ENCODE data around the gene ST13.
"Not testable (repeated sequence)": the region's sequence is repeated elsewhere in the genome, so short reads cannot be mapped to it uniquely, and the experiment has no call there.

The ST13 gene

DNA sequence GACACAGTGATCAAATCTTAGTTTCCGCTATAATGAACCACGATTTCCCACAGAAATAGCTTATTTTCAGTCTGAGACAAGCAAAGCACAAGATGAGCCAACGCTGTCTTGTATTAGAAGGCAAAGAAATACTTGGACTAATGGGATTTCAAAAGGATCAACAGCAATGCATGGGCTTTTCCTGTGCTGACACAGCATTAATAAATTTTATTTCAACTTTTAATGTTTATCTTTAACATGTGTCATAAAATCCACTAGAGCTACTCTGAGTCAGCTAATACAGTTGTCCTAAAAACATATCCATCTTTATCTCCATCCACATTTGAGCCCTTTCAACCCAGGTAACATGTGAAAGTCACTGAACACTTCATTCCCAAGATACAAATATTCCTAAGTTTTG lies 21.8 kb downstream of the ST13 start:
- DNase-seq = no peak

DNA sequence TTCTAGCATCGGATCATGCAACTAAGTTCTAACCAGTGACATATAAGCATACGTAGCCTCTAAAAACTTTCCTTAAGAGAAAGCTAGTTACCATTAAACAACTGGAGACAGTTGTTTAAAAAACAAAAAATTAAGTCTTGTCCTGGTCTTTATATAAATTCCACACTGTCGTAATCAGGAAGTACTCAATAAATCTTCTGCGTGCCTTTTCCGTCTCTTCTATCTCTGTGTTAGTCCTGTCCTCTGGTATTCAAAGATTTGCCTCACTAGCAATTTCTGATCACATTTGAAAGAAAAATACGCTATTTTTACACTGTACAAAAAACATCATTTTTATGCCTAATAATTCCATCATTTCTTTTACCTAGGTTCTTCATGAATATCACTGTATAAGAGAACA lies 27.3 kb downstream of the ST13 start:
- no peak for DNase-seq

DNA sequence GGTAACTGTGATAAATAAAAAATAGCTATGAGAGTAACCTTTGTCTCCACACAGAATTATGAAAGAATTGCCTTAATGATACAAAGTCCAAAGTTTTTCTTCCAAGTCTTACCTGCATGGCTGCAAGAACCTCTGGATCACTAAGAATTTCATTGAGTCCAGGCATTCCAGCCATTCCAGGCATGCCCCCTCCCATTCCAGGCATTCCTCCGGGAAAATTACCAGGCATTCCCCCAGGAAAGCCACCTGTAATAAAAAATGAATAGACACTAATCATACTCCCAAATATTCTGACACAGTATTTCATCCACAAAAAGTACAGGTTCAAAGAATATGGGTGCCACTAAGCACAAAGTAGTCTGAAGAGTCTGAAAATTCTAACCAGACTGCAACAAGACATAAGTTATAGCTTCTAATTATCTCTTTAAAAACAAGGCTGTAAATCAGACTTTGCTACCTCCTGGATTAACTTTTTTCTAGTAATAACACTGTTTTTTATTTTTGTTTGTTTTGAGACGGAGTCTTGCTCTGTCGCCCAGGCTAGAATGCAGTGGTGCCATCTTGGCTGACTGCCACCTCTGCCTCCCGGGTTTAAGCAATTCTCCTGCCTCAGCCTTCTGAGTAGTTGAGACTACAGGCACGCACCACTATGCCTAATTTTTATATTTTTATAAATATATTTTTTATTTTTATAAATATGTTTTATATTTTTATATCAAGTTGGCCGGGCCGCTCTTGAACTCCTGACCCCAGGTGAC lies 29.3 kb downstream of the ST13 start:
- DNase-seq = no peak

DNA sequence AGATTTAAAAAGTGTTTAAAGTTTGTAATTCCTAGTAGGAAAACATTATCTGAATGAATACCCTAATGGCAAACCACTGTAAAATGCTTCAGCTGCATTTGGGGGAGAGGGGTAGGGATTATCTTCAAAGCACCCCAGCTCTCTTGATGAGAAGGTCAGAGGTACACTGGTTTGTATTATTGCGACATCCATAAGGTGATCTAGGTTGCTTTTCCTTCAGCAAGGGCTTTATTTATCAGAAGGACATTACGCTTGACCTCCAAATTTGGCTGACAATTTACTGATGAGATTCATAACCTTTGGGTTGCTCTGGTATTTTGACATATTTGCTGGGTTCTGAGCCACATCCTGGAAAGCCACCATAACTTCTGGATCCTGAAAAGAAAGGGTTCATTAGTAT lies 30.1 kb downstream of the ST13 start:
- DNase-seq = not testable (repeated sequence)

DNA sequence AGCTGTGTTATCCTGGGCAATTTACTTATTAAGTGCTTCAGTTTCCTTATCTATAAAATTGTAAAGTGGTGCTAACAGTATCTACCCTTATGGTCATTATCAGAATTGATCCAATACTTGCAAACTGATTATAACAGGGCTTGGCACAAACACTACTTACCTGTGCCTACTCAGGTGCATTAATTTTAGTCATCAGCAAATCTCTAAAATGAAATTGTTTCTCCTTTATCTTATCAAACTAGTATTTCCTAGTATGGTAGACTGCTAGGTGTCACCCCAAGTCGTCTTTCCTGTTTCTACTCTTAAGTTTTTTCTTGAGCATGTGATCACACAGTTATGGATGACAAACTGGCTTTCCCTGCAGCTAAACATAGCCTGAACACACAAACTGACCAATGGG lies 33.0 kb downstream of the ST13 start:
- no peak for DNase-seq

DNA sequence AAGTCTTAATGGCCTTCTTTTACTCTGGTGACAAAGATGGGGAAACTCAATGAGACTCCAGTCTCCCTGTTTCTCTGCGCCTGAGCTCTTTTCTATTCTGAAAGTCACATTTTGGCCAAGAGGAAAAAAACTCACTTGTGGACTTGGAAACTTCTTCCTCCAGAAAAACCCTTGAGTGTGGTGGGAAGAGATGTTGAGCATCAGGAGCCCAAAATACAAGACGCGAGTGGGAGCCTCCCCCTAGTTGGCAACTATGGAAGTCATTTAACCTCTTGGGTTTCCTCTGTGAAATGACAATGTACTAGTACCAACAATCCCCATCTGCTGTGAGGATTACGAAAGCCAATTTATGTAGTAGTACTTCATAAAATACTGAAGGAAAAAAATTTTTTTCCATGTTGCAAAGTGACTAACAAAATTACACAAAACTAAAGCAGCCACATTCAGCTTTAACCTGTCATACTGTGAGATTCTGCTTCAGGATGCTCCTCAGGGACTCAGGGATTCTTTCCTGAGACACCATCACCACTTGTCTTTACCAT lies 36.8 kb downstream of the ST13 start:
- DNase-seq = no peak

DNA sequence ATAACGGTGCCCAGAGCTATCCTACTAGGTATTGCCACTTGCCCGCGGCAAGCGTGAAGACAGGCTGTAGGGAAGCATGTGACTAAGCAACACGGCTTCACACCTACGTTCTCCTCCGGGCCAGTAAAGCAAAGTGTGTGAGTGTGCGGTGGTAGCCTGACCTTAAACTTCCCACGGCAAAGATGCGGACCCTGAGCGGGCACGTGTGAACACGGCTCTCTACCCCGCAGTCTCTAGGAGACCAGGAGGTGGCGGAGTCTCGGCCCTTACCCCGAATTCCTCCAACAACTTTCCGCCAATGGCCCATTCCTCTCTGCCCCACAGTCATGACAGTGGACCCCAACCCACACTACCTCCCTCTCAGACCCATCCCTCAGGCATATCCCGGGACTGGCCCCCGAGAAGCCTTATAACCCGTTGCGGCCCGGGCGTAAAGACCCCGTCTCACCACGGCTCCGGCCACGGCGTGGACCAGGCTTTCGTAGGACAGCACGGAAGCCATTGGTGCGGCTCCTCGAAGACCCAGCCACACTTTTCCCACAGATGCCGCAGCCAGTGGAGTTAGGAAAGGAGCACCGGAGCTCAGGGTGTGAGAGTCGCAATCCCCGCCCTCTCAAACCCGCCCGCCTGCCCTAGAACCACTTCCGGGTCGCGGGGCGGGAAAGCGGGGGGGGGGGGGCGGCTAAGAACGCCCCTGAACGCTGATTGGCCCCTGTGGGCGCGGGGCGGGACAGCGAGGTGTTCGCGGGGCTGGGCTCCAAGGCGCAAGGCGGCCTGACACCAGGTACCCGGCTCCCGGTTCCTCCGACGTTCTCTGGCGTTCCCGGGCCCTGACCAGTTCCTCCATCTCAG lies 37.5 kb downstream of the ST13 start, which contains the start of gene SLC25A17:
Gene SLC25A17, minus strand, starts transcription at position 600 of the 852 bp plus-strand sequence. Its CDS starts 98 bp downstream, at position 502.
- DNase-seq = peak; percentile 86

DNA sequence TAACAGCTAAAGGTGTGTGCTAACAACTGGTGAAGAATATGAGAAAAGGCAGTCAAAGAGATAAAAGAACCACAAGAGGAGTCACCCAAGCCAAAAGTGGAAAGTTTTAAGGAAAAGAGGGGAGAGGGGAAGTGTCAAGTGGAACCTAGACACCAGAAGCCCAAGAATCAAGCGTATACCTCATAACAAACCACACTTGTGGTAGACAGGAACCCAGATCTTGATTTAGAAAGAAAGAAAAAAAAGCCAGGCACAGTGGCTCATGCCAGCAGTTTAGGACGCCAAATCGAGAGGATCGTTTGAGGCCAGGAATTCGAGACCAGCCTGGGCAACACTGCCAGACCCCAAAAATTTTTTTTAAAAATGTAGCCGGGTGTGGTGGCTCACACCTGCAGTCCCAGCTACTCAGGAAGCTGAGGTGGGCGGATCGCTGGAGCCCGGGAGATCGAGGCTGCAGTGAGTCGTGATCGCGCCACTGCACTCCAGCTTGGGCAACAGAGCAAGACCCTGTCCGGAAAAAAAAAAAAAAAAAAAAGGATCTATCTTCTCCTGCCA lies 38.2 kb downstream of the ST13 start:
- DNase-seq = no peak

DNA sequence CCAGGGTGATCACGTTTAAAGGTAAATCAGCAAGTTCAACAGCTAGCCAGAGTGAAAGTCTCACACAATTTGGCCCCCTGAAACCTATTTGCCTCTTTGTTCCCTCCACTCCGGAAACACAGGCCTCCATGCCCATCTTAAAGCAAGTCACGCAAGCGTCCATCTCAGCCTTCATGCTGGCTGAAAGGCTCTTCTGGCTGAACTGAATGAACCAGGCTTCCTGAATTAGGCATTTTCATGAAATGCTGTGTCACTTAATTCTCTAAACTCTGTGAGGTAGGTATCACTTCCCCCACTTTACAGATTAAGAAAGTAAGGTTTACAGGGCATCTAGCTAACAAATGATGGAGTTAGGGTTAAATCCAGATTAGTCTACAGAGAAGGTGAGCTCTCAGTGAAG lies 38.7 kb downstream of the ST13 start:
- no peak for DNase-seq

DNA sequence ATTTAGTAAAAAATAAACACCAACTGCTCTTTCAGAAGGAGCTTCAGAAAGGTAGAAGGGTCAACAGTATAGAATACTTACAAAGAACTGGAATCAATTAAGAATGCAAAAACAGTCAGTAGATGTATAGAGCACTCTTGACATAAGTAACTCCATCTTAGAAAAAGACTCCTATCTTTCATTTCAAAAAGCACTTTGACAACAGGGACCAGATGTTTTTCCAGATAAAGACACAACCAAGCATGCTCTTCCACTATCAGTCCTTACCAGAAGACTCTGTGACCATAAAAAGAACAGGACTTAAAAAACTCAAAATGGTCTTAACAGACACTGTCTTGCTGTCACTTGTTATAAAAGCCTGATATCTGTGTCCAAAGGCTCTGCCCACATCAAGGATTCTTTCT lies 42.5 kb downstream of the ST13 start:
- DNase-seq = no peak

DNA sequence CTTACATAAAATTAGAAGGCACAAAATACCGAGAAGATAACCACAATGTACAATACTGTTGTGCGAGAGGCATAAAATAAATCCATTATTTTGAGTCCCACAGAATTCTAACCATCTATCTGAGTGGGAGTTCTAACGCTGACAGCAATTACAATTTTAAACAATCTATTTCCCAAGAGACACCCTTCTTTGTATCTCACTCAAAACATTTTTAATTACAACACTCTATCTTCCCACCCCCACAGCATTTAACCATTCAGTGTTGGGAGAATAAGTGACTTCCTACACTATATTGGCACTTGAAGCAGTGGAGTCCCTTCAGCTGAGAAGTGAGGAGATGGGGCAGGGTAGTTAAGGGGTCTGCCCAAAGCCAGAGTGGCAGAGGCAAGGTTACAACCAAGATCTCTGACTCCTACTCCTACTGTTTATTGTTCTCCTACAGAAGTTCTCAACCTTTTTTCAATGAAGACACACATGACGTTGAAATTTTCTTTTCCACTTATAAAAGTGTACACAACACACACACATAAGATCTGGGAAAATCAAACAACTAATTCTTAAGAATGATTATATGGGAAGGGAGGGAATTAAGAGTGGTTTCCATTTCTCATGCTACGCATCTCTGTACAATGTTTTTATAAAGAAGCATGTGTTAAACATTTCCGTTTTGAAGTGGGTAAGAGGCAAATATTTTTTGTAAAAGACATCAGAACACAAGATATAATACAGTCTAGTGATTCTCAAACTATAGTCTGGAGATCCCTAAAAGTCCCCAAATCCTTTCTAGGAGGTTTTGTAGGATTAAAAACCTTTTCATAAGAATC lies 48.2 kb downstream of the ST13 start:
- DNase-seq = no peak

DNA sequence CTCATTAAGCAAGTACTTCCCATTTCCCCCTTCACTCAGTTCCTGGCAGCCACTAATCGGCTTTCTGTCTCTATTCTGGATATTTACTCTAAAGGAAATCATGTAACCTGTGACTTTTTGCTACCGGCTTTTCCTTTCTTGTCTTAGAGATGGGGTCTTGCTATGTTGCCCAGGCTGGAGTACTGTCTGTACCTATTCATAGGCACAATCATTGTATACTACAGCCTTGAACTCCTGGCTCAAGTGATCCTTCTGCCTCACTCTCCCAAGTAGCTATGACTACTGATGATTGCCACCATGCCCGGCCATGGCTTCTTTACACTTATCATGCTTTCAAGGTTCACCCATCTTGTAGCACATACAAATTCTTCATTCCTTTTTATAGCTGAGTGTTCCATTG lies 49.7 kb downstream of the ST13 start:
- DNase-seq = no peak

DNA sequence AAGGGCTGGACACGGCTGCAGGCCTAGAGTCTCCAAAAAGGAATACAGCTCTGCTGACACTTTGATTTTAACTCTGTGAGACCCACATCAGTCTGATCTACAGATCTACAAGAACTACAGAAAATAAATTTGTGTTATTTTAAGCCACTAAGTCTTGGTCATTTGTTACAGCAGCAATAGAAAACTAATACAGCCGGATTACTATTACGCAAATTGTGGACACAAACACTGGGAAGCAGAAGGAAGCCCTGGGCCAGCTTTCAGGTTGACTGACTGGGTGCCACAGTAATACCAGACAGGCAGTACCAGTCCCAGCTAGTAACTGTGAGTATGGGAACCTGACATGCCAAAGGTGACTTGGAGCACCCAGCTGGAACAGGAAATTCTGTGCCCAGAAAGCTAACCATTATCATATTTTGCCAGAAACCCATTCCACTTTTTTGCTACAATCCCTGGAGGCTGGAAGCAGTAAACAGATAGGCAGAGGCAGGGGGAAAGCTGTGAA lies 50.7 kb downstream of the ST13 start:
- no peak for DNase-seq

DNA sequence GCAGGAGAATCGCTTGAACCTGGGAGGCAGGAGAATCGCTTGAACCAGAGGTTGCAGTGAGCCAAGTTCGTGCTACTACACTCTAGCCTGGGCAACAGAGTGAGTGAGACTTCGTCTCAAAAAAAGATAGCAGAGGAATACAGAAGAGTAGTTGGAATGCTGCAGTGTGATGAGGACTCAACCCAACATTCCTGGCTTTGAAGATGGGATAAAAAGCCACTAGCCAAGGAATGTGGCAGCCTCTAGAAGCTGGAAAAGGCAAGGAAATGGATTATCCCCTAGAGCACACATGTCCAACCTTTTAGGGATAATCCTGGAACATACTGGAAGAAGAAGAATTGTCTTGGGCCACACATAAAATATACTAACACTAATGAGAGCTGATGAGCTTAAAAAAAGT lies 51.2 kb downstream of the ST13 start:
- DNase-seq = no peak

DNA sequence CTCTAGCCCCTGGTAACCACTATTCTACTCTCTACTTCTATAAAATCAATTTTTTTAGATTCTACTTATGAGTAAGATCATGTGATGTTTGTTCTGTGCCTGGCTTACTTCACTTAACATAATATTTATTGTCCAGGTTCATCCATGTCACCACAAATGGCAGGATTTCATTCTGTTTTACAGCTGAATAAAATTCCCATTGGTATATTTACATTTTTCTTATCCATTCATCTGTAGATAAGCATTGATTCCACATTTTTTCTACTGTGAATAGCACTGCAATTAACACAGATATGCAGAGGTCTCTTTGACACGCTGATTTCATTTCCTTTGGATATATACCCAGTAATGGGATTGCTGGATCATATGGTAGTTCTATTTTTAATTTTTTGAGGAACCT lies 53.1 kb downstream of the ST13 start:
- no peak for DNase-seq

DNA sequence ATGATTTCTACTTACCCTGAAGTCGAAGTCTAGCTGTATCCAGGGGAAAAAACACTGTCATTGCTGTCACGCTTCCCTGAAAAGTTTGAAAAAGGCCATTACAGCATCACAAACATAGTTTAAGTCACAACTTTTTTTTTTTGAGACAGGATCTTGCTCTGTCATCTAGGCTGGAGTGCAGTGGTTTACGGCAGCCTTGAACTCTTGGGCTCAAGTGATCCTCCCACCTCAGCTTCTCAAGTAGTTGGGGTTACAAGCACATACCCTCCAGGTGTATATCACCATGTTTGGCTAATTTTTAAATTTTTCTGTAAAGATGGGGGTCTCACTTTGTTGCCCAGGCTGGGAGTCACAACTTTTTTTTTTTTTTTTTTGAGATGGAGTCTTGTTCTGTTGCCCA lies 57.4 kb downstream of the ST13 start:
- no peak for DNase-seq

DNA sequence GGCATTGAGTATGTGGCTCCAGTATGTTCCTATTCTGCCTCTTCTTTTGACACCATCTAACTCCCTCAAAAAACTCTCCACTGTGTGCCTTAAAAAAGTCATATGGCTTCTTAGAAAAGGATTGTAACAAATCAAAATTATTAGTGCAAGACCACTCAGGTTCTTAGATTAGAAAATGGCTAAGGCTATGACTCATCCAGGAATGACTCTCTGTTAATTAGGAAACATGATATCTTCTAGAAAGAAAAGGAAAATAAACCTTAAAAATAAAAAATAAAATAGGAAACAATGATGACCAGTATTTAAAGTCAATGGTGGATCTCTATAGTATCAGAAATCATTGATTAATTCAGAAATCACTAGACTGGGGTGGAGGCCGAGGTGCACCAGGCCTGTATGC lies 59.0 kb downstream of the ST13 start:
- DNase-seq = no peak

DNA sequence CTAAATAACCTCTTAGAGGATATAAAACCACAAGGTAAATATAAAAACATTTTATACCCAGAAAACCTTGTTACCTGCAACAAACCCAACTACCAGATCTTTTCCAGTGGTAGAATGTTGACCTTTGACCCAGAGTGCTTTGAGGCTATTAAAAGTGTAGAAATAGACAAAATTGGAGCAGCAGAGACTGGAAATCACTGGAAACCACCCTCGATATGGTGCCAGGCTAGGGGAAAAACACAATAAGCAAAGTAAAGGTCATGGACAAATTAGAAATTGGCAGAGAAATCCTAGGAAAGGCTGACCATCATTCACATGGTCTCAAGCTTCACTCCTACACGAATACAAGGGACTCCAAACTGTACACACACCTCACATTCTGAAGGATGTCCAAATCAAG lies 64.0 kb downstream of the ST13 start:
- no peak for DNase-seq

DNA sequence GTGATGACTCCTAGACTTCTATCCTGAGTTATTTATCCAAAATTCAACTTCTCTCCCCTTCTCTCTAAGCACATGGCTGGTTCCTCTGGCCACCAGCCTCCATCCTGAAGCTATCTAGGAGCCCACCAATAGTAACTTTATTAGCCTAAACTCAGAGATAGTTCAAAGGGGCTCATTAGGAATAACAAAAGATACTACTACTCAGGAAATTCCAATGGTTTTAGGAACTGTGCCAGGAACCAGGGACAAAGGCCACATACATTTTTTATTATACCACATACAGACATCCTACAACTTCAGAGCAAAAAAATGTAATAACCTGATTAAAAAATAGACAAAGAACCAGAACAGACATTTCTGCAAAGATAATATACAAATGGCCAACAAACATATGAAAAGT lies 65.2 kb downstream of the ST13 start:
- DNase-seq = no peak

DNA sequence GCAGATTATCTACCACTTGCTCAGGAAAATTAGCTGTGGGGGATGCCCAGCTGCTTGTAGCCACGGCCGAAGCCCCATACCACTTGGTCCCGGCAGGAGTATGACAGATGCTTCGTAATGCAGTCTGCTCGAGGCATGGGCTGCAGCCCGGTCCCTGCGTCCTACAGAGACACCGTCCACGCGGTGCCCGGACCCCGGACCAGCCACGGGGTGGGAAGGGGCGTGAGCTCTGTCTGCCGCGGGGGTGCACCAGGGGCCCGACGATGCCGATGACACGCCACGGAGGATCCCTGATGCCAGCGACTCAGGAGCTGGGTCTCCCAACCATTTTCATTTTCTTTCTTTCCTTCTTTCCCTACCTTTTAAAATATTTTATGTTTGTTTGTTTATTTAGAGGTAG lies 67.3 kb downstream of the ST13 start:
- DNase-seq = no peak

DNA sequence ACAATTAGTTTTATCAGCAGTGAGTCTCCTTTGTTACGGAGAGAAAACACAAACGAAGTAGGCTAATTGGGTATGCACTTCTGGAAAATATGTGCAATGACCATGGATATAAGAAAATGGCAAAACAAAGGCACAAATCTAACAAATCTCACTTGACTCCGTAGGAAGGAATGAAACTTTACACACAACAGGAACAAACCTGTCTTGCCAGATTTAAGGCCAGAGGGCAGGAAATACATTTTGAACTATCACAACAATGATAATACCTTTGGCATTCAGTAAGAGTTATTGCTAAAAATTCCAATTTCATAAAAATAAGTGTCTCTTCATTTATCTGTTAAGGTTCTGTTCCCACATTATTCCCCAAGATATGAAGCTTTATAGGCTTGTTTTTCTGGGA lies 73.9 kb downstream of the ST13 start:
- no peak for DNase-seq

DNA sequence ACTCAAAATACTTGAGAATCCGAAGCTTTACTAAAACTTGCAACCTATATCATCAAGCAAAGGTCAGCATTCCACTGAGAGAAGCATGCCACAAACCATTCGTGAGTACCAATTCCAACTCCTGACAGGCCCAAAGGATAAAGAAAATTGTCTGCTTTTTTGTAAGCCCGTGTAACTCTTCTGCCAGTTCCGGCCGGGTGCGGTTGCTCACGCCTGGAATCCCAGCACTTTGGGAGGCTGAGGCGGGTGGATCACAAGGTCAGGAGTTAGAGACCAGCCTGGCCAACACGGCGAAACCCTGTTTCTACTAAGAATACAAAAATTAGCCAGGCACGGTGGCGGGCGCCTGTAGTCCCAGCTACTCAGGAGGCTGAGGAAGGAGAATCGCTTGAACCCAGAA lies 74.7 kb downstream of the ST13 start:
- DNase-seq = not testable (repeated sequence)
